GM23338 (cell line): ENCODE measurements around the gene PODN. TPM values are rescaled to one million over a fixed set of nuclear protein-coding genes. Genes with fewer than 3 reads are reported as not detected.

Experiments used
- ATAC-seq: fragments of 200-7000 bp; cut with Tn5 transposase; 3 replicates; pipeline ENCODE4 v1.9.1; 2020
- DNase-seq: peaks from one replicate; pipeline ENCODE4 v3.0.0-alpha.2; 2015; ENCODE audit warnings: low spot score
- H2AFZ ChIP-seq: fragments of 200-600 bp; sonication (generic); 2 replicates; pipeline ENCODE4 v1.8.0; 2016; ENCODE audit warnings: antibody characterized with exemption, mild to moderate bottlenecking, moderate library complexity
- H3F3A ChIP-seq: fragments of 200-600 bp; sonication (generic); replicated peaks from 2 replicates; pipeline ENCODE4 v1.8.0; 2017; ENCODE audit warnings: antibody characterized with exemption, mixed run types, low read depth
- H3K27ac ChIP-seq: fragments of 200-600 bp; sonication (generic); 2 replicates; pipeline ENCODE4 v1.6.1; 2016; ENCODE audit warnings: low read depth
- H3K27me3 ChIP-seq: fragments of 200-600 bp; sonication (generic); 2 replicates; pipeline ENCODE4 v1.8.0; 2016; ENCODE audit warnings: mild to moderate bottlenecking, mixed run types, moderate library complexity; ENCODE audit not compliant: insufficient read depth
- H3K36me3 ChIP-seq: fragments of 200-600 bp; sonication (generic); 2 replicates; pipeline ENCODE4 v1.8.0; 2016; ENCODE audit warnings: mild to moderate bottlenecking; ENCODE audit not compliant: insufficient read depth
- H3K4me1 ChIP-seq: fragments of 200-600 bp; sonication (generic); 2 replicates; pipeline ENCODE4 v1.8.0; 2016; ENCODE audit warnings: mild to moderate bottlenecking, moderate library complexity; ENCODE audit not compliant: insufficient read depth
- H3K4me2 ChIP-seq: fragments of 200-600 bp; sonication (generic); 2 replicates; pipeline ENCODE4 v1.7.1; 2017; ENCODE audit warnings: mixed run types
- H3K4me3 ChIP-seq: fragments of 200-600 bp; sonication (generic); 2 replicates; pipeline ENCODE4 v1.6.1; 2016; ENCODE audit warnings: mixed run types
- H3K79me2 ChIP-seq: fragments of 200-600 bp; sonication (generic); replicated peaks from 2 replicates; pipeline ENCODE4 v1.8.0; 2017; ENCODE audit warnings: mild to moderate bottlenecking; ENCODE audit not compliant: insufficient read depth
- H3K9me2 ChIP-seq: fragments of 200-600 bp; sonication (generic); 2 replicates; pipeline ENCODE4 v1.8.0; 2017; ENCODE audit not compliant: insufficient read depth
- H4K20me1 ChIP-seq: fragments of 200-600 bp; sonication (generic); replicated peaks from 2 replicates; pipeline ENCODE4 v1.8.0; 2017; ENCODE audit warnings: mild to moderate bottlenecking; ENCODE audit not compliant: insufficient read depth
- H3K27ac Mint-ChIP-seq: 2 replicates; pipeline ENCODE4 v1.8.0; 2020; ENCODE audit warnings: inconsistent platforms, mild to moderate bottlenecking, moderate library complexity, mixed read lengths
- H3K27me3 Mint-ChIP-seq: 3 replicates; pipeline ENCODE4 v1.8.0; 2022; ENCODE audit warnings: low read depth, mild to moderate bottlenecking, moderate library complexity, mixed read lengths, inconsistent platforms; ENCODE audit not compliant: insufficient read depth, poor library complexity
- H3K36me3 Mint-ChIP-seq: 3 replicates; pipeline ENCODE4 v1.8.0; 2021; ENCODE audit warnings: low read depth, mild to moderate bottlenecking, inconsistent platforms, moderate library complexity, mixed read lengths
- H3K4me1 Mint-ChIP-seq: 3 replicates; pipeline ENCODE4 v1.8.0; 2020; ENCODE audit warnings: mild to moderate bottlenecking, inconsistent platforms, mixed read lengths
- H3K4me3 Mint-ChIP-seq: 3 replicates; pipeline ENCODE4 v1.8.0; 2021; ENCODE audit warnings: moderate library complexity, mild to moderate bottlenecking, inconsistent platforms, mixed read lengths
- H3K9me3 Mint-ChIP-seq: 3 replicates; pipeline ENCODE4 v1.8.0; 2020; ENCODE audit warnings: moderate library complexity, mild to moderate bottlenecking, inconsistent platforms, mixed read lengths
- CTCF ChIP-seq, 2 experiments: fragments of 200-600 bp in 1 of 2; sonication (generic) in 1 of 2; conservative IDR thresholded peaks; 2 replicates each; pipeline versions ENCODE4 v1.5.1 to v1.6.1; 2016 to 2017; ENCODE audit warnings: antibody characterized with exemption in 2 of 2, low read depth in 2 of 2, mild to moderate bottlenecking in 2 of 2, moderate library complexity in 1 of 2
- EZH2phosphoT487 ChIP-seq: fragments of 200-600 bp; sonication (generic); IDR thresholded peaks from one replicate; pipeline ENCODE4 v1.8.1; 2018; ENCODE audit warnings: antibody characterized with exemption; ENCODE audit not compliant: unreplicated experiment
- ZNF462 ChIP-seq: fragments of 250-450 bp; sonication (Bioruptor Pico); IDR thresholded peaks from 2 replicates; pipeline ENCODE4 v1.5.0; 2020; ENCODE audit warnings: mild to moderate bottlenecking, moderate library complexity
- polyA plus RNA-seq: library from polyadenylated mRNA; unstranded; fragments of >200 nt; fragmentation: Nextera tagmentation; extraction: Ambion mirVana; gene quantifications from 2 replicates; pipeline ENCODE4 v1.2.1, GENCODE V29; 2016
- total RNA-seq: library from RNA; depleted of rRNA; stranded (reverse); fragments of >200 nt; shearing (Covaris generic); gene quantifications from 2 replicates; pipeline ENCODE4 v1.2.3, GENCODE V29; 2014

PODN gene
- total and polyA plus RNA-seq, 2 experiments from 2014 or later: 0.16 to 0.24 TPM

GRCh38 chr1:53087332-53088285 lies 25.6 kb downstream of the PODN start:
- Mint-ChIP-seq H3K9me3 (no peaks in the 10 kb centered on the region), H3K36me3 (no peaks in the 10 kb centered on the region)

More at GRCh38 chr1:53087332-53088285, 25.6 kb downstream of the PODN start:
- H3K4me1 ChIP-seq: no peaks in the 10 kb centered on the region
- no peaks in the 10 kb centered on the region; the same call in 1 of the 2 replicates for H3F3A ChIP-seq
- peak; percentile 94 for ATAC-seq
- H4K20me1 ChIP-seq: no peaks in the 10 kb centered on the region
- no peak for TF ChIP-seq EZH2phosphoT487
- 0 out of 2 replicates have a peak, but pooled peaks have one; percentile 7 for TF ChIP-seq ZNF462
- TF ChIP-seq CTCF (conservative IDR thresholded peaks at IDR 0.05; ENCODE audit: low read depth in 2 of 2): peak; percentile 23 to 33
- peak overlapping the region; percentile 56; the same call in 1 of the 2 replicates for H2AFZ ChIP-seq
- no peak overlapping the region for H3K27ac ChIP-seq
- H3K9me2 ChIP-seq: no peaks in the 10 kb centered on the region
- H3K27me3 Mint-ChIP-seq: peaks cover 16% of the 10 kb centered on the region
- H3K4me3 Mint-ChIP-seq: no peak overlapping the region
- H3K4me2 ChIP-seq: no peak overlapping the region
- DNase-seq: peak; percentile 80
- peaks cover 8% of the 10 kb centered on the region for H3K4me1 Mint-ChIP-seq
- H3K4me3 ChIP-seq: no peak overlapping the region
- no peaks in the 10 kb centered on the region for H3K27me3 ChIP-seq
- no peak overlapping the region for H3K27ac Mint-ChIP-seq
- H3K79me2 ChIP-seq: no peaks in the 10 kb centered on the region
- H3K36me3 ChIP-seq: no peaks in the 10 kb centered on the region
